ENCODE results near the gene FBXW7.

Gene FBXW7

GRCh38 chr4:152448038-152448707, 87.7 kb downstream of the FBXW7 start:
- H3K4me3 ChIP-seq (ENCODE audit: low read length) = no peak overlapping the region
- TF ChIP-seq CTCF (IDR thresholded peaks at IDR 0.05; ENCODE audit: insufficient read depth, low read depth, low read length, missing control alignments) = no peak
- no peak for DNase-seq (ENCODE audit: low read depth)

GRCh38 chr4:152443859-152444258, 92.0 kb downstream of the FBXW7 start:
- H3K4me3 ChIP-seq (ENCODE audit: low read length) = no peak overlapping the region
- TF ChIP-seq CTCF (IDR thresholded peaks at IDR 0.05; ENCODE audit: insufficient read depth, low read depth, low read length, missing control alignments) = no peak
- DNase-seq (ENCODE audit: low read depth) = no peak

GRCh38 chr4:152437561-152437960, 98.3 kb downstream of the FBXW7 start:
- no peak for DNase-seq (ENCODE audit: low read depth)
- H3K4me3 ChIP-seq (ENCODE audit: low read length) = no peak overlapping the region
- TF ChIP-seq CTCF (IDR thresholded peaks at IDR 0.05; ENCODE audit: insufficient read depth, low read depth, low read length, missing control alignments) = no peak

GRCh38 chr4:152436384-152436783, 99.5 kb downstream of the FBXW7 start:
- DNase-seq (ENCODE audit: low read depth) = no peak
- no peak for TF ChIP-seq CTCF (IDR thresholded peaks at IDR 0.05; ENCODE audit: insufficient read depth, low read depth, low read length, missing control alignments)
- no peak overlapping the region for H3K4me3 ChIP-seq (ENCODE audit: low read length)

- no peak overlapping the region for H3K4me3 ChIP-seq (ENCODE audit: low read length)
- DNase-seq (ENCODE audit: low read depth) = no peak
- no peak for TF ChIP-seq CTCF (IDR thresholded peaks at IDR 0.05; ENCODE audit: insufficient read depth, low read depth, low read length, missing control alignments)
These were observed 101.9 kb downstream of the FBXW7 start for GRCh38 chr4:152434011-152434410.

GRCh38 chr4:152431784-152432183, 104.1 kb downstream of the FBXW7 start:
- no peak for DNase-seq (ENCODE audit: low read depth)
- H3K4me3 ChIP-seq (ENCODE audit: low read length) = no peak overlapping the region
- no peak for TF ChIP-seq CTCF (IDR thresholded peaks at IDR 0.05; ENCODE audit: insufficient read depth, low read depth, low read length, missing control alignments)

- no peak for TF ChIP-seq CTCF (IDR thresholded peaks at IDR 0.05; ENCODE audit: insufficient read depth, low read depth, low read length, missing control alignments)
- H3K4me3 ChIP-seq (ENCODE audit: low read length) = no peak overlapping the region
- no peak for DNase-seq (ENCODE audit: low read depth)
These were observed 104.6 kb downstream of the FBXW7 start for GRCh38 chr4:152431291-152431690.

Measured in epithelial cell of esophagus (primary cell).